Activated T-cell treated with anti-CD3 and anti-CD28 coated beads, Interleukin-2, amount 50 U/mL, for 24 hours (primary cell): ENCODE data around the gene PSMD13.
A peak's percentile ranks its signal among the peaks of the same experiment; 100 is the strongest.
"Not testable (repeated sequence)": the region's sequence is repeated elsewhere in the genome, so short reads cannot be mapped to it uniquely, and the experiment has no call there.

ENCODE experiments used
- DNase-seq: peaks from one replicate; pipeline ENCODE4 v3.0.0-alpha.2; 2020
- H3K27ac Mint-ChIP-seq: 2 replicates; pipeline ENCODE4 v1.8.0; 2020; ENCODE audit warnings: mild to moderate bottlenecking, mixed read lengths
- H3K27me3 Mint-ChIP-seq: 2 replicates; pipeline ENCODE4 v1.8.0; 2020; ENCODE audit warnings: mixed read lengths
- H3K36me3 Mint-ChIP-seq: 2 replicates; pipeline ENCODE4 v1.8.0; 2020; ENCODE audit warnings: low read depth, mixed read lengths
- H3K4me1 Mint-ChIP-seq: 2 replicates; pipeline ENCODE4 v1.8.0; 2020; ENCODE audit warnings: low read depth, mixed read lengths
- H3K4me3 Mint-ChIP-seq: 2 replicates; pipeline ENCODE4 v1.8.0; 2020; ENCODE audit warnings: mild to moderate bottlenecking, moderate library complexity, mixed read lengths
- H3K9me3 Mint-ChIP-seq: 2 replicates; pipeline ENCODE4 v1.8.0; 2020; ENCODE audit warnings: mixed read lengths

The PSMD13 gene

GRCh38 chr11:238346-238745 is 1.6 kb downstream of the PSMD13 start:
- H3K4me1 Mint-ChIP-seq, result peaks cover 54% of the 10 kb centered on the region
- peaks cover 64% of the 10 kb centered on the region for H3K36me3 Mint-ChIP-seq
- peak overlapping the region; percentile 100 for H3K27ac Mint-ChIP-seq
- peak overlapping the region; percentile 99 for H3K4me3 Mint-ChIP-seq
- not testable (repeated sequence) for H3K27me3 Mint-ChIP-seq, DNase-seq, H3K9me3 Mint-ChIP-seq

GRCh38 chr11:240315-240714 is 3.5 kb downstream of the PSMD13 start:
- H3K9me3 Mint-ChIP-seq, result no peaks in the 10 kb centered on the region
- H3K27ac Mint-ChIP-seq, result peak overlapping the region; percentile 100
- H3K36me3 Mint-ChIP-seq, result peaks cover 83% of the 10 kb centered on the region
- DNase-seq, result no peak
- H3K4me3 Mint-ChIP-seq, result no peak overlapping the region
- H3K27me3 Mint-ChIP-seq, result no peaks in the 10 kb centered on the region
- H3K4me1 Mint-ChIP-seq, result peaks cover 59% of the 10 kb centered on the region

GRCh38 chr11:241634-242033 is 4.9 kb downstream of the PSMD13 start:
- H3K4me3 Mint-ChIP-seq, result no peak overlapping the region
- peaks cover 97% of the 10 kb centered on the region for H3K36me3 Mint-ChIP-seq
- peak overlapping the region; percentile 16 for H3K27ac Mint-ChIP-seq
- H3K27me3 Mint-ChIP-seq, result no peaks in the 10 kb centered on the region
- DNase-seq, result no peak
- no peaks in the 10 kb centered on the region for H3K9me3 Mint-ChIP-seq
- H3K4me1 Mint-ChIP-seq, result peaks cover 53% of the 10 kb centered on the region

DNA sequence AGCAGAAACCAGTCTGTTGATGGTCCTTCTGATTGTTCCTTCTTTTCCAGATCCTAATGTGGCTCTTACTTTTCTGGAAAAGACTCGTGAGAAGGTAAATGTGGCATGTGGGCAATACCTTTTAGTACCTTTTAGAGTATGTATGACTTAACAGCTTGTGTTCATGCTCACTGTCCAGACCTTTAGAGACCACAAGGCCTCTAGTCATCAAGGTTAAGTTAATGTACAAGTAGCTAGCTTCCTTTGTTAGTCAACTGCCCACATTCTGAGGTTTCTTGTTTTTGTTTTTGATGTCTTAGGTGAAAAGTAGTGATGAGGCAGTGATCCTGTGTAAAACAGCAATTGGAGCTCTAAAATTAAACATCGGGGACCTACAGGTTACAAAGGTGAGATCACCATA is 7.6 kb downstream of the PSMD13 start:
- peaks cover 51% of the 10 kb centered on the region for H3K4me1 Mint-ChIP-seq
- DNase-seq, result no peak
- H3K4me3 Mint-ChIP-seq, result no peak overlapping the region
- no peaks in the 10 kb centered on the region for H3K27me3 Mint-ChIP-seq
- H3K36me3 Mint-ChIP-seq, result peaks cover 97% of the 10 kb centered on the region
- H3K9me3 Mint-ChIP-seq, result no peaks in the 10 kb centered on the region
- no peak overlapping the region for H3K27ac Mint-ChIP-seq

GRCh38 chr11:249062-249461 is 12.3 kb downstream of the PSMD13 start:
- Mint-ChIP-seq H3K27ac (peak overlapping the region; percentile 45), H3K4me3 (no peak overlapping the region), H3K36me3 (peaks cover 97% of the 10 kb centered on the region), H3K27me3 (no peaks in the 10 kb centered on the region), H3K9me3 (no peaks in the 10 kb centered on the region), H3K4me1 (peaks cover 31% of the 10 kb centered on the region)
- DNase-seq, result no peak

GRCh38 chr11:250274-250673 is 13.5 kb downstream of the PSMD13 start:
- peak overlapping the region; percentile 84 for H3K27ac Mint-ChIP-seq
- no peaks in the 10 kb centered on the region for H3K9me3 Mint-ChIP-seq
- no peaks in the 10 kb centered on the region for H3K27me3 Mint-ChIP-seq
- peaks cover 27% of the 10 kb centered on the region for H3K4me1 Mint-ChIP-seq
- no peak overlapping the region for H3K4me3 Mint-ChIP-seq
- peaks cover 85% of the 10 kb centered on the region for H3K36me3 Mint-ChIP-seq
- DNase-seq, result no peak

- Mint-ChIP-seq H3K36me3 (peaks cover 79% of the 10 kb centered on the region), H3K4me3 (no peak overlapping the region), H3K27me3 (no peaks in the 10 kb centered on the region), H3K9me3 (no peaks in the 10 kb centered on the region), H3K27ac (peak overlapping the region; percentile 84), H3K4me1 (peaks cover 26% of the 10 kb centered on the region)
- DNase-seq, result peak; percentile 83
Measured at GRCh38 chr11:250740-251299, 14.0 kb downstream of the PSMD13 start.

DNA sequence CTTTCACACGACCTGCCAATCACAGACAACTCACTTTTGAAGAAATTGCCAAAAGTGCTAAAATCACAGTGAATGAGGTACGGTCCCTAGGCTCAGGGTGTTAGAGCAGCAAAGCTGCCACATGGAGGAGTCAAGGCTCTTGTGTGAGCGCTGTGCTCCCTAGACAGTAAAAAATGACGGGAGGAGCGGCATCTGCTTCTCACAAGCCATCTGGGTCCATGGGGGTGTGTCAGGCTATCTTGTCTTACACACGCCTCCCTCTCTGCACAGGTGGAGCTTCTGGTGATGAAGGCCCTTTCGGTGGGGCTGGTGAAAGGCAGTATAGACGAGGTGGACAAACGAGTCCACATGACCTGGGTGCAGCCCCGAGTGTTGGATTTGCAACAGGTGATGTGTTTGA is 14.8 kb downstream of the PSMD13 start:
- no peaks in the 10 kb centered on the region for H3K27me3 Mint-ChIP-seq
- no peak overlapping the region for H3K4me3 Mint-ChIP-seq
- peaks cover 26% of the 10 kb centered on the region for H3K4me1 Mint-ChIP-seq
- no peak for DNase-seq
- H3K36me3 Mint-ChIP-seq, result peaks cover 72% of the 10 kb centered on the region
- peak overlapping the region; percentile 10 for H3K27ac Mint-ChIP-seq
- no peaks in the 10 kb centered on the region for H3K9me3 Mint-ChIP-seq

- Mint-ChIP-seq H3K4me3 (no peak overlapping the region), H3K4me1 (peaks cover 26% of the 10 kb centered on the region), H3K9me3 (no peaks in the 10 kb centered on the region), H3K27ac (no peak overlapping the region), H3K27me3 (no peaks in the 10 kb centered on the region), H3K36me3 (peaks cover 61% of the 10 kb centered on the region)
- no peak for DNase-seq
Measured at GRCh38 chr11:252666-253065, 15.9 kb downstream of the PSMD13 start.

- peaks cover 20% of the 10 kb centered on the region for H3K4me1 Mint-ChIP-seq
- no peak for DNase-seq
- peaks cover 54% of the 10 kb centered on the region for H3K36me3 Mint-ChIP-seq
- no peaks in the 10 kb centered on the region for H3K9me3 Mint-ChIP-seq
- no peak overlapping the region for H3K27ac Mint-ChIP-seq
- H3K27me3 Mint-ChIP-seq, result no peaks in the 10 kb centered on the region
- H3K4me3 Mint-ChIP-seq, result no peak overlapping the region
Measured at GRCh38 chr11:253160-253885, 16.5 kb downstream of the PSMD13 start.

DNA sequence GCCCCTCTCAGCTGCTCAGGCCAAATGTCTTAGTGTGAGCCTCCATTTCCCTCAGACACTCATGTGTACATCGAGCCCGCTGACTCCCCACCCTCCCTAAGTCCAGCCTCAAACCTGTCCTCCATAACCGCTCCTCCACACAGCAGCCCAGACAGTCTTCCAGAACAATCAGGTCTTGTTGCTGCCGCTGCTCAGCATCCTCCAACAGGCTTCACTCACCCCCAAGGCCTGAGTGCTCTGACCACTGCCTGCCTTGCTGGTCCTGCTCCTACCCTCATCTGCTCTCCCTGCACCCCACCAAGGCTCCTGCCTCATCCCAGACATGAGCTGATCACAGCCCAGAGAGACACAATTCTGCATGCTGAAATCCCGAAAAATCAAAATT is 17.1 kb downstream of the PSMD13 start:
- peaks cover 49% of the 10 kb centered on the region for H3K36me3 Mint-ChIP-seq
- no peak overlapping the region for H3K4me3 Mint-ChIP-seq
- peaks cover 16% of the 10 kb centered on the region for H3K4me1 Mint-ChIP-seq
- no peaks in the 10 kb centered on the region for H3K9me3 Mint-ChIP-seq
- no peaks in the 10 kb centered on the region for H3K27me3 Mint-ChIP-seq
- DNase-seq, result no peak
- H3K27ac Mint-ChIP-seq, result peak overlapping the region; percentile 22

- no peaks in the 10 kb centered on the region for H3K27me3 Mint-ChIP-seq
- no peak for DNase-seq
- H3K36me3 Mint-ChIP-seq, result peaks cover 38% of the 10 kb centered on the region
- no peak overlapping the region for H3K27ac Mint-ChIP-seq
- peaks cover 8% of the 10 kb centered on the region for H3K4me1 Mint-ChIP-seq
- no peak overlapping the region for H3K4me3 Mint-ChIP-seq
- no peaks in the 10 kb centered on the region for H3K9me3 Mint-ChIP-seq
Measured at GRCh38 chr11:255176-255575, 18.4 kb downstream of the PSMD13 start.

DNA sequence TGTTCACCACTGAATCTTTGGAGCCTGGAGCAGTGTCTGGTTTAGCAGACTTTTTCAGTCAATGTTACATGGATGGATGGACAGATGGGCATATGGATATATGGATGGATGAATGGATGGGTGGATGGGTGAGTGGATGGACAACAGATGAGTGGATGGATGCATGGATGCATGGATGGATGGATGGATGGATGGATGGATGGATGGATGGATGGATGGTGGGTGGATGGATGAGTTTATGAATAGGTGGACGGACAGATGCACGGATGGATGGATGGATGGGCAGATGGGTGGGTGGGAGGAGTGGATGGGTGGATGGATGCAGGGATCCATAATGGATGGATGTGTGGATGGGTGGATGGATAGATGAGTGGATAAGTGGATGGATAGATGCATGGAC is 19.0 kb downstream of the PSMD13 start:
- Mint-ChIP-seq H3K27ac (no peak overlapping the region), H3K4me1 (peaks cover 3% of the 10 kb centered on the region)

GRCh38 chr11:256952-257737 is 20.4 kb downstream of the PSMD13 start:
- DNase-seq, result no peak
- H3K27me3 Mint-ChIP-seq, result no peaks in the 10 kb centered on the region
- no peak overlapping the region for H3K4me3 Mint-ChIP-seq
- H3K27ac Mint-ChIP-seq, result peak overlapping the region; percentile 27
- H3K36me3 Mint-ChIP-seq, result peaks cover 19% of the 10 kb centered on the region
- peaks cover under 1% of the 10 kb centered on the region for H3K4me1 Mint-ChIP-seq
- H3K9me3 Mint-ChIP-seq, result no peaks in the 10 kb centered on the region

More for the DNA sequence above, 19.0 kb downstream of the PSMD13 start:
- no peak for DNase-seq
- no peaks in the 10 kb centered on the region for H3K9me3 Mint-ChIP-seq
- no peak overlapping the region for H3K4me3 Mint-ChIP-seq
- H3K27me3 Mint-ChIP-seq, result no peaks in the 10 kb centered on the region
- peaks cover 32% of the 10 kb centered on the region for H3K36me3 Mint-ChIP-seq
